HepG2 (cell line): Measurements from ENCODE around the gene TMEM9B. TPM values are rescaled to one million over a fixed set of nuclear protein-coding genes. Genes with fewer than 3 reads are reported as not detected.

ENCODE experiments used
- BCL3 ChIP-seq: sonication (generic); formaldehyde crosslinking; IDR thresholded peaks from 2 replicates; pipeline ENCODE4 v1.5.1; 2020; ENCODE audit warnings: mild to moderate bottlenecking, missing genetic modification reagents, moderate library complexity
- CCAR2 ChIP-seq: fragments of 200-400 bp; formaldehyde crosslinking; optimal IDR thresholded peaks from 2 replicates; pipeline ENCODE3; 2018; ENCODE audit warnings: low read depth, mild to moderate bottlenecking, low read length, moderate library complexity
- EZH2 ChIP-seq: conservative IDR thresholded peaks from 2 replicates; pipeline ENCODE4 v1.6.1; 2012; ENCODE audit warnings: mild to moderate bottlenecking, low read depth, low read length, moderate library complexity
- IKZF1 ChIP-seq: fragments of 450-650 bp; IDR thresholded peaks from 2 replicates; pipeline ENCODE4 v1.7.1; 2016
- KLF11 ChIP-seq: IDR thresholded peaks from 2 replicates; pipeline ENCODE4 v1.6.1; 2016; ENCODE audit warnings: missing compliant biosample characterization
- KLF13 ChIP-seq: sonication (generic); formaldehyde crosslinking; IDR thresholded peaks from 2 replicates; pipeline ENCODE4 v1.4.0; 2020; ENCODE audit warnings: mild to moderate bottlenecking, missing genetic modification reagents
- MATR3 ChIP-seq: sonication (generic); formaldehyde crosslinking; IDR thresholded peaks from 2 replicates; pipeline ENCODE4 v1.4.0; 2020; ENCODE audit warnings: missing genetic modification reagents
- RBAK ChIP-seq: sonication (generic); formaldehyde crosslinking; IDR thresholded peaks from 2 replicates; pipeline ENCODE4 v1.5.1; 2020; ENCODE audit warnings: mild to moderate bottlenecking, missing genetic modification reagents
- SETDB1 ChIP-seq: sonication (generic); formaldehyde crosslinking; IDR thresholded peaks from 2 replicates; pipeline ENCODE4 v1.5.1; 2020; ENCODE audit warnings: missing genetic modification reagents, mild to moderate bottlenecking, borderline replicate concordance
- SRSF4 ChIP-seq: fragments of 200-400 bp; formaldehyde crosslinking; IDR thresholded peaks from one replicate; pipeline ENCODE4 v1.6.1; 2018; ENCODE audit warnings: mild to moderate bottlenecking, low read depth, low read length, moderate library complexity; ENCODE audit not compliant: poor library complexity, severe bottlenecking
- TFAP4 ChIP-seq: sonication (generic); IDR thresholded peaks from 2 replicates; pipeline ENCODE4 v1.6.1; 2016; ENCODE audit warnings: low read depth, borderline replicate concordance
- ZEB1 ChIP-seq: IDR thresholded peaks from 2 replicates; pipeline ENCODE4 v1.6.1; 2012; ENCODE audit warnings: mild to moderate bottlenecking, low read depth, inconsistent platforms; ENCODE audit not compliant: insufficient replicate concordance
- ZKSCAN1 ChIP-seq: fragments of 150-350 bp; IDR thresholded peaks from 2 replicates; pipeline ENCODE4 v1.6.1; 2014; ENCODE audit warnings: low read length
- ZNF264 ChIP-seq: sonication (generic); formaldehyde crosslinking; IDR thresholded peaks from 2 replicates; pipeline ENCODE4 v1.4.0; 2020; ENCODE audit warnings: missing genetic modification reagents
- ZNF326 ChIP-seq: sonication (generic); formaldehyde crosslinking; IDR thresholded peaks from 2 replicates; pipeline ENCODE4 v1.4.0; 2020; ENCODE audit warnings: missing genetic modification reagents, borderline replicate concordance
- ZNF660 ChIP-seq: sonication (generic); formaldehyde crosslinking; IDR thresholded peaks from 2 replicates; pipeline ENCODE4 v1.5.1; 2020; ENCODE audit warnings: mild to moderate bottlenecking, low read depth, missing genetic modification reagents, borderline replicate concordance
- ZNF83 ChIP-seq: sonication (generic); formaldehyde crosslinking; IDR thresholded peaks from 2 replicates; pipeline ENCODE4 v1.4.0; 2020; ENCODE audit warnings: missing genetic modification reagents, mild to moderate bottlenecking, borderline replicate concordance
- polyA plus RNA-seq, 8 experiments: library from polyadenylated mRNA; depleted of rRNA in 3 of 8; stranded (reverse) in 7 of 8; unstranded in 1 of 8; fragments of >200 nt; fragmentation: Illumina TruSeq in 4 of 8; extraction: Trizol in 4 of 8; gene quantifications; 2 replicates each; pipeline versions ENCODE4 v1.2.1 to v1.2.3, GENCODE V29; 2011 to 2016; ENCODE audit warnings: low read depth in 4 of 8, missing spikeins in 1 of 8, mixed read lengths in 1 of 8; ENCODE audit not compliant: insufficient read depth in 1 of 8
- total RNA-seq, 5 experiments: library from RNA; depleted of rRNA; stranded (reverse); fragments of >200 nt; fragmentation: Illumina TruSeq; extraction: Trizol; gene quantifications; 2 replicates each; pipeline ENCODE4 v1.2.3, GENCODE V29; 2016; ENCODE audit warnings: low read depth in 1 of 5
- TF ChIP-seq, protein P1 (sequence below): sonication (generic); formaldehyde crosslinking; IDR thresholded peaks from 2 replicates; pipeline ENCODE4 v1.4.0; 2020; ENCODE audit warnings: missing genetic modification reagents
- TF ChIP-seq, protein P2 (sequence below): IDR thresholded peaks from 2 replicates; pipeline ENCODE4 v1.6.1; 2012; ENCODE audit warnings: low read depth, low read length, improper control_type of control experiment
- TF ChIP-seq, protein P3 (sequence below): IDR thresholded peaks from 2 replicates; pipeline ENCODE4 v1.6.1; 2016

TMEM9B gene
- total and polyA plus RNA-seq, 2 of the 13 experiments (the other 11 are each of a cell fraction or from before 2014, with no cell fraction given): 12.4 to 20.8 TPM

GRCh38 chr11:8985462-8985861 is 21.2 kb upstream of the TMEM9B start (continued):
- TF ChIP-seq SETDB1 (CRISPR knock-in tag) (no peak), ZNF264 (CRISPR knock-in tag) (no peak), CCAR2 (no peak), TFAP4 (peak; percentile 62; the same call in 1 of the 2 replicates), IKZF1 (no peak), KLF11 (no peak), KLF13 (CRISPR knock-in tag) (no peak), BCL3 (CRISPR knock-in tag) (no peak), MATR3 (CRISPR knock-in tag) (no peak), ZKSCAN1 (no peak), SRSF4 (no peak), ZNF660 (CRISPR knock-in tag) (no peak), RBAK (CRISPR knock-in tag) (no peak), ZNF326 (no peak), ZEB1 (no peak), ZNF83 (no peak), EZH2 (no peak)
- TF ChIP-seq, protein P1, sequence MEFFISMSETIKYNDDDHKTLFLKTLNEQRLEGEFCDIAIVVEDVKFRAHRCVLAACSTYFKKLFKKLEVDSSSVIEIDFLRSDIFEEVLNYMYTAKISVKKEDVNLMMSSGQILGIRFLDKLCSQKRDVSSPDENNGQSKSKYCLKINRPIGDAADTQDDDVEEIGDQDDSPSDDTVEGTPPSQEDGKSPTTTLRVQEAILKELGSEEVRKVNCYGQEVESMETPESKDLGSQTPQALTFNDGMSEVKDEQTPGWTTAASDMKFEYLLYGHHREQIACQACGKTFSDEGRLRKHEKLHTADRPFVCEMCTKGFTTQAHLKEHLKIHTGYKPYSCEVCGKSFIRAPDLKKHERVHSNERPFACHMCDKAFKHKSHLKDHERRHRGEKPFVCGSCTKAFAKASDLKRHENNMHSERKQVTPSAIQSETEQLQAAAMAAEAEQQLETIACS (CRISPR knock-in tag): no peak
- TF ChIP-seq, protein P2, sequence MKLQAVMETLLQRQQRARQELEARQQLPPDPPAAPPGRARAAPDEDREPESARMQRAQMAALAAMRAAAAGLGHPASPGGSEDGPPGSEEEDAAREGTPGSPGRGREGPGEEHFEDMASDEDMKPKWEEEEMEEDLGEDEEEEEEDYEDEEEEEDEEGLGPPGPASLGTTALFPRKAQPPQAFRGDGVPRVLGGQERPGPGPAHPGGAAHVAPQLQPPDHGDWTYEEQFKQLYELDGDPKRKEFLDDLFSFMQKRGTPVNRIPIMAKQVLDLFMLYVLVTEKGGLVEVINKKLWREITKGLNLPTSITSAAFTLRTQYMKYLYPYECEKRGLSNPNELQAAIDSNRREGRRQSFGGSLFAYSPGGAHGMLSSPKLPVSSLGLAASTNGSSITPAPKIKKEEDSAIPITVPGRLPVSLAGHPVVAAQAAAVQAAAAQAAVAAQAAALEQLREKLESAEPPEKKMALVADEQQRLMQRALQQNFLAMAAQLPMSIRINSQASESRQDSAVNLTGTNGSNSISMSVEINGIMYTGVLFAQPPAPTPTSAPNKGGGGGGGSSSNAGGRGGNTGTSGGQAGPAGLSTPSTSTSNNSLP: no peak
- TF ChIP-seq, protein P3, sequence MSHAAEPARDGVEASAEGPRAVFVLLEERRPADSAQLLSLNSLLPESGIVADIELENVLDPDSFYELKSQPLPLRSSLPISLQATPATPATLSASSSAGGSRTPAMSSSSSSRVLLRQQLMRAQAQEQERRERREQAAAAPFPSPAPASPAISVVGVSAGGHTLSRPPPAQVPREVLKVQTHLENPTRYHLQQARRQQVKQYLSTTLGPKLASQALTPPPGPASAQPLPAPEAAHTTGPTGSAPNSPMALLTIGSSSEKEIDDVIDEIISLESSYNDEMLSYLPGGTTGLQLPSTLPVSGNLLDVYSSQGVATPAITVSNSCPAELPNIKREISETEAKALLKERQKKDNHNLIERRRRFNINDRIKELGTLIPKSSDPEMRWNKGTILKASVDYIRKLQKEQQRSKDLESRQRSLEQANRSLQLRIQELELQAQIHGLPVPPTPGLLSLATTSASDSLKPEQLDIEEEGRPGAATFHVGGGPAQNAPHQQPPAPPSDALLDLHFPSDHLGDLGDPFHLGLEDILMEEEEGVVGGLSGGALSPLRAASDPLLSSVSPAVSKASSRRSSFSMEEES (CRISPR knock-in tag): no peak
